Esophagus squamous epithelium (tissue), 5 donors: ENCODE results near the gene MORN5. TPM values are rescaled to one million over a fixed set of nuclear protein-coding genes. Genes with fewer than 3 reads are reported as not detected.

Experiments used
- DNase-seq: peaks from one replicate; lab custom pipeline; 2025; lab: John Stamatoyannopoulos, UW
- H3K27ac ChIP-seq, 4 donors: fragments of 200-600 bp; sonication (generic); one replicate each; pipeline ENCODE4 v1.5.1; 2016 to 2019; ENCODE audit warnings: mild to moderate bottlenecking in 1 of 4
- H3K27me3 ChIP-seq, 4 donors: fragments of 200-600 bp; sonication (generic); 1 replicate in 3 of 4; 2 replicates in 1 of 4; pipeline versions ENCODE4 v1.5.1 to v1.6.0; 2017 to 2021; ENCODE audit warnings: antibody characterized with exemption in 1 of 4
- H3K36me3 ChIP-seq, 3 donors: fragments of 200-600 bp; sonication (generic); one replicate each; pipeline ENCODE4 v1.5.1; 2016 to 2019
- H3K4me1 ChIP-seq, 3 donors: fragments of 200-600 bp; sonication (generic); one replicate each; pipeline ENCODE4 v1.5.1; 2017 to 2019
- H3K4me3 ChIP-seq, 4 donors: fragments of 200-600 bp; sonication (generic); 1 replicate in 3 of 4; 2 replicates in 1 of 4; pipeline ENCODE4 v1.5.1; 2016 to 2019; ENCODE audit warnings: mild to moderate bottlenecking in 2 of 4, moderate library complexity in 1 of 4
- H3K9me3 ChIP-seq, 3 donors: fragments of 200-600 bp; sonication (generic); one replicate each; pipeline ENCODE4 v1.5.1; 2016 to 2019
- POLR2A ChIP-seq, 4 donors: fragments of 450-650 bp; IDR thresholded peaks; one replicate each; pipeline ENCODE4 v1.6.1; 2017; ENCODE audit warnings: antibody characterized with exemption in 4 of 4, mild to moderate bottlenecking in 4 of 4, moderate library complexity in 3 of 4
- WGBS, 2 donors: methylation state at CpG; one replicate each; pipeline ENCODE4 v1.1.5; 2018; 5-methylcytosine and 5-hydroxymethylcytosine counted together
- intact Hi-C: fragments of 100-400 bp; cut with DNase I; formaldehyde crosslinking; loops from one replicate; pipeline ENCODE4 v1.15.0; 2022
- total RNA-seq, 4 donors: library from RNA; depleted of rRNA; stranded (reverse); fragments of >200 nt; gene quantifications; one replicate each; pipeline ENCODE4 v1.1.0, GENCODE V29; 2016
- TF ChIP-seq, protein P1 (sequence below), 6 experiments: fragments of 450-650 bp in 4 of 6; fragments of 200-600 bp in 2 of 6; sonication (generic) in 2 of 6; IDR thresholded peaks; one replicate each; pipeline ENCODE4 v1.5.1; 2016 to 2019; ENCODE audit warnings: antibody characterized with exemption in 6 of 6, mild to moderate bottlenecking in 4 of 6, moderate library complexity in 4 of 6
- donor health status: DM: yes; HTN: yes; CAD: no.

MORN5 gene
- total RNA-seq, 4 donors from 2014 or later, result not detected

- H3K36me3 ChIP-seq, result no peaks in the 10 kb centered on the region
- intact Hi-C loops, result loop anchor here (10.0 kb wide), 2 partner anchors 327 to 677 kb away; partner anchors contain the start of gene OR1K1
- 40% methylated on average over 1 of the region's 10 CpGs; no CpG with 5 or more reads in 1 of the 2 donors for WGBS, 2 donors
- no peak for DNase-seq
- H3K9me3 ChIP-seq, result no peaks in the 10 kb centered on the region
- peaks cover 20 to 45% (median 21%) of the 10 kb centered on the region in 3 donors for H3K4me1 ChIP-seq
- H3K4me3 ChIP-seq, result no peak overlapping the region
- peaks cover 0 to 48% (median 5%) of the 10 kb centered on the region in 4 donors for H3K27me3 ChIP-seq
- no peak for TF ChIP-seq POLR2A (IDR thresholded peaks at IDR 0.05)
- TF ChIP-seq, protein P1, sequence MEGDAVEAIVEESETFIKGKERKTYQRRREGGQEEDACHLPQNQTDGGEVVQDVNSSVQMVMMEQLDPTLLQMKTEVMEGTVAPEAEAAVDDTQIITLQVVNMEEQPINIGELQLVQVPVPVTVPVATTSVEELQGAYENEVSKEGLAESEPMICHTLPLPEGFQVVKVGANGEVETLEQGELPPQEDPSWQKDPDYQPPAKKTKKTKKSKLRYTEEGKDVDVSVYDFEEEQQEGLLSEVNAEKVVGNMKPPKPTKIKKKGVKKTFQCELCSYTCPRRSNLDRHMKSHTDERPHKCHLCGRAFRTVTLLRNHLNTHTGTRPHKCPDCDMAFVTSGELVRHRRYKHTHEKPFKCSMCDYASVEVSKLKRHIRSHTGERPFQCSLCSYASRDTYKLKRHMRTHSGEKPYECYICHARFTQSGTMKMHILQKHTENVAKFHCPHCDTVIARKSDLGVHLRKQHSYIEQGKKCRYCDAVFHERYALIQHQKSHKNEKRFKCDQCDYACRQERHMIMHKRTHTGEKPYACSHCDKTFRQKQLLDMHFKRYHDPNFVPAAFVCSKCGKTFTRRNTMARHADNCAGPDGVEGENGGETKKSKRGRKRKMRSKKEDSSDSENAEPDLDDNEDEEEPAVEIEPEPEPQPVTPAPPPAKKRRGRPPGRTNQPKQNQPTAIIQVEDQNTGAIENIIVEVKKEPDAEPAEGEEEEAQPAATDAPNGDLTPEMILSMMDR (IDR thresholded peaks at IDR 0.05), result no peak
- H3K27ac ChIP-seq, result peak overlapping the region in 1 of 4 donors; percentile 49
Measured at GRCh38 chr9:122127396-122127798, 32.3 kb upstream of the MORN5 start.

- 63 to 81% methylated on average over 2 to 13 of the region's 24 CpGs for WGBS, 2 donors
- TF ChIP-seq, protein P1 (IDR thresholded peaks at IDR 0.05), result no peak
- TF ChIP-seq POLR2A (IDR thresholded peaks at IDR 0.05), result no peak
- Histone ChIP-seq H3K27ac (peak overlapping the region in 2 of 4 donors; percentile 21 to 49), H3K4me3 (no peak overlapping the region), H3K36me3 (no peaks in the 10 kb centered on the region), H3K9me3 (no peaks in the 10 kb centered on the region), H3K27me3 (peaks cover 0 to 48% (median 5%) of the 10 kb centered on the region in 4 donors), H3K4me1 (peaks cover 15 to 37% (median 20%) of the 10 kb centered on the region in 3 donors)
- no peak for DNase-seq
- intact Hi-C loops, result loop anchor here (10.0 kb wide), 2 partner anchors 327 to 677 kb away; partner anchors contain the start of gene OR1K1
Measured at GRCh38 chr9:122128007-122128968, 31.4 kb upstream of the MORN5 start.

DNA sequence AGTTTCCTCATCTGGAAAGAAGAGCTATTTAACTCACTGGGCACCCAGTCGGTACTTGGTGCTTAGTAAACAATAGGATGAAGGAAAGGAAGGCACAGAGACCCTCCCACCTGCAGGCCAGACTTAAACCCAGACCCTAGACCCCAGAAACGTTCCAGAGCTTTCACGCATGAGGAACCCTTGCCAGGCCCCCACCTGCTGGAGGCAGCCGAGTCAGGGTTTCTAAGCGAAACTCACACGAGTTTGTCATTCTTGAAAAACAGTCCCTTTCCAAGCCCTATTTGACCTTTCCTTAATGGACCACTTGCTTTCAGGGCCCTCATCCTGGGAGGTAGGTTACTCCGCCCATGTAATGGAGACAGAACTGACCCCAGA, 30.8 kb upstream of the MORN5 start:
- peaks cover 0 to 48% (median 5%) of the 10 kb centered on the region in 4 donors for H3K27me3 ChIP-seq
- 67 to 90% methylated on average over 6 to 7 of the region's 7 CpGs for WGBS, 2 donors
- H3K27ac ChIP-seq, result no peak overlapping the region
- DNase-seq, result no peak
- no peak for TF ChIP-seq POLR2A (IDR thresholded peaks at IDR 0.05)
- TF ChIP-seq, protein P1 (IDR thresholded peaks at IDR 0.05), result no peak
- intact Hi-C loops, result loop anchor here (10.0 kb wide), 2 partner anchors 326 to 676 kb away; partner anchors contain the start of gene OR1K1
- no peak overlapping the region for H3K4me3 ChIP-seq
- H3K9me3 ChIP-seq, result no peaks in the 10 kb centered on the region
- H3K4me1 ChIP-seq, result peaks cover 15 to 37% (median 20%) of the 10 kb centered on the region in 3 donors
- H3K36me3 ChIP-seq, result no peaks in the 10 kb centered on the region

- intact Hi-C loops, result loop anchor here (10.0 kb wide), 2 partner anchors 325 to 675 kb away; partner anchors contain the start of gene OR1K1
- Histone ChIP-seq H3K4me1 (peaks cover 15 to 43% (median 20%) of the 10 kb centered on the region in 3 donors), H3K9me3 (no peaks in the 10 kb centered on the region), H3K27ac (no peak overlapping the region), H3K27me3 (peaks cover 0 to 39% (median 5%) of the 10 kb centered on the region in 4 donors), H3K4me3 (no peak overlapping the region), H3K36me3 (no peaks in the 10 kb centered on the region)
- TF ChIP-seq POLR2A (IDR thresholded peaks at IDR 0.05), result no peak
- TF ChIP-seq, protein P1 (IDR thresholded peaks at IDR 0.05), result no peak
- no peak for DNase-seq
- 90 to 100% methylated on average over 1 to 2 of the region's 2 CpGs for WGBS, 2 donors
Measured at GRCh38 chr9:122129969-122130368, 29.7 kb upstream of the MORN5 start.
